H1 (cell line): ENCODE results near the gene GRM7. TPM values are rescaled to one million over a fixed set of nuclear protein-coding genes. Genes with fewer than 3 reads are reported as not detected.

ENCODE experiments used
- CTCF ChIA-PET: fragments of 300-600 bp; sonication (Branson Sonifier 250); formaldehyde crosslinking; loops from one replicate; lab custom pipeline; 2021; ENCODE audit not compliant: partially characterized antibody; lab: Charles Lee
- POLR2A ChIA-PET: fragments of 300-600 bp; sonication (Branson Sonifier 250); formaldehyde crosslinking; loops from one replicate; lab custom pipeline; 2021; ENCODE audit warnings: inconsistent platforms; ENCODE audit not compliant: partially characterized antibody; lab: Charles Lee
- DNase-seq, 2 experiments: peaks; one replicate each; pipeline versions ENCODE4 v3.0.0 to v3.0.0-alpha.2; 2010 to 2022; ENCODE audit warnings: low spot score in 2 of 2, low read depth in 1 of 2, mixed read lengths in 1 of 2
- FAIRE-seq: peaks from 2 replicates; lab custom pipeline; 2011; peaks lifted over from hg19 to GRCh38; lab: Jason Lieb, UNC
- H2AFZ ChIP-seq: 2 replicates; pipeline ENCODE4 v1.8.1; 2012; ENCODE audit warnings: low read length, inconsistent platforms
- H2AK5ac ChIP-seq: 2 replicates; pipeline ENCODE4 v1.6.1; 2013; ENCODE audit warnings: low read depth, low read length
- H2BK120ac ChIP-seq: replicated peaks from 2 replicates; pipeline ENCODE3; 2013; ENCODE audit warnings: low read depth, low read length, inconsistent platforms
- H2BK12ac ChIP-seq: 2 replicates; pipeline ENCODE4 v1.6.1; 2013; ENCODE audit warnings: low read depth, low read length
- H2BK15ac ChIP-seq: 2 replicates; pipeline ENCODE4 v1.6.1; 2013; ENCODE audit warnings: low read length
- H2BK20ac ChIP-seq: 2 replicates; pipeline ENCODE4 v1.6.1; 2013; ENCODE audit warnings: low read length
- H2BK5ac ChIP-seq: 2 replicates; pipeline ENCODE4 v1.6.1; 2013; ENCODE audit warnings: low read depth, low read length
- H3K14ac ChIP-seq: 2 replicates; pipeline ENCODE4 v1.6.1; 2013; ENCODE audit warnings: inconsistent platforms; ENCODE audit not compliant: insufficient read length
- H3K18ac ChIP-seq: 2 replicates; pipeline ENCODE4 v1.6.1; 2013; ENCODE audit warnings: low read length; ENCODE audit errors: extremely low read depth
- H3K23ac ChIP-seq: 2 replicates; pipeline ENCODE4 v1.6.1; 2013; ENCODE audit warnings: inconsistent platforms; ENCODE audit not compliant: insufficient read length
- H3K23me2 ChIP-seq: 2 replicates; pipeline ENCODE4 v1.6.1; 2013; ENCODE audit warnings: low read depth, low read length
- H3K27ac ChIP-seq: 2 replicates; pipeline ENCODE4 v1.6.1; 2011; ENCODE audit warnings: low read depth, low read length, inconsistent platforms
- H3K27me3 ChIP-seq, 4 experiments: replicated peaks in 1 of 4; 1 replicate in 1 of 4; 2 replicates in 3 of 4; pipeline versions ENCODE4 v1.6.1 to v1.8.1; 2011 to 2013; ENCODE audit warnings: low read length in 3 of 4, mild to moderate bottlenecking in 3 of 4, inconsistent platforms in 2 of 4, mixed read lengths in 2 of 4, moderate library complexity in 1 of 4; ENCODE audit not compliant: control insufficient read depth in 3 of 4, insufficient read depth in 3 of 4; ENCODE audit errors: extremely low read depth in 1 of 4
- H3K36me3 ChIP-seq, 4 experiments: 2 replicates each; pipeline versions ENCODE4 v1.6.1 to v1.8.1; 2011 to 2013; ENCODE audit warnings: mild to moderate bottlenecking in 4 of 4, low read length in 3 of 4, moderate library complexity in 2 of 4, control low read depth in 1 of 4, inconsistent platforms in 1 of 4; ENCODE audit not compliant: insufficient read depth in 4 of 4, control insufficient read depth in 2 of 4
- H3K4ac ChIP-seq: replicated peaks from 2 replicates; pipeline ENCODE3; 2013; ENCODE audit warnings: low read length, low read depth, mixed read lengths, inconsistent platforms; ENCODE audit not compliant: insufficient read length
- H3K4me1 ChIP-seq, 4 experiments: replicated peaks in 1 of 4; 1 replicate in 1 of 4; 2 replicates in 3 of 4; pipeline versions ENCODE4 v1.6.1 to v1.8.1; 2011 to 2013; ENCODE audit warnings: low read length in 3 of 4, inconsistent platforms in 2 of 4, mixed read lengths in 1 of 4; ENCODE audit not compliant: insufficient read depth in 4 of 4, control insufficient read depth in 3 of 4
- H3K4me2 ChIP-seq, 2 experiments: 2 replicates each; pipeline versions ENCODE4 v1.6.1 to v1.8.1; 2011 to 2013; ENCODE audit warnings: low read depth in 2 of 2, low read length in 2 of 2, control low read depth in 1 of 2, inconsistent platforms in 1 of 2, mild to moderate bottlenecking in 1 of 2; ENCODE audit not compliant: insufficient read depth in 1 of 2
- H3K4me3 ChIP-seq, 4 experiments: fragments of 200-600, 300-600 bp in 1 of 4; sonication (generic), shearing (Covaris generic), sonication (Bioruptor Twin) in 1 of 4; 2 replicates each; pipeline versions ENCODE4 v1.5.1 to v1.8.1; 2011 to 2016; ENCODE audit warnings: low read length in 4 of 4, low read depth in 3 of 4, control low read depth in 2 of 4, inconsistent platforms in 2 of 4, mild to moderate bottlenecking in 2 of 4, mixed read lengths in 1 of 4, moderate library complexity in 1 of 4; ENCODE audit not compliant: insufficient read depth in 2 of 4; ENCODE audit errors: extremely low read depth in 1 of 4
- H3K56ac ChIP-seq: replicated peaks from 2 replicates; pipeline ENCODE3; 2013; ENCODE audit warnings: low read depth, mild to moderate bottlenecking, mixed read lengths, low read length, inconsistent platforms; ENCODE audit not compliant: insufficient read length
- H3K79me1 ChIP-seq: 2 replicates; pipeline ENCODE4 v1.6.1; 2013; ENCODE audit warnings: low read depth, low read length, control low read depth
- H3K79me2 ChIP-seq, 2 experiments: 2 replicates each; pipeline versions ENCODE4 v1.6.1 to v1.8.1; 2012 to 2013; ENCODE audit warnings: low read length in 2 of 2, mild to moderate bottlenecking in 2 of 2, inconsistent platforms in 1 of 2; ENCODE audit not compliant: insufficient read depth in 2 of 2, control insufficient read depth in 1 of 2
- H3K9ac ChIP-seq, 4 experiments: replicated peaks in 1 of 4; 1 replicate in 1 of 4; 2 replicates in 3 of 4; pipeline versions ENCODE4 v1.6.1 to v1.8.1; 2011 to 2013; ENCODE audit warnings: low read depth in 3 of 4, low read length in 3 of 4, control low read depth in 2 of 4, mild to moderate bottlenecking in 2 of 4, moderate library complexity in 2 of 4, inconsistent platforms in 1 of 4; ENCODE audit errors: extremely low read depth in 1 of 4
- H3K9me3 ChIP-seq, 2 experiments: 2 replicates each; pipeline versions ENCODE4 v1.6.1 to v1.8.1; 2012 to 2013; ENCODE audit warnings: mild to moderate bottlenecking in 2 of 2, moderate library complexity in 2 of 2, control low read depth in 1 of 2, inconsistent platforms in 1 of 2, low read depth in 1 of 2, low read length in 1 of 2, mixed read lengths in 1 of 2; ENCODE audit not compliant: insufficient read depth in 2 of 2
- H4K20me1 ChIP-seq, 2 experiments: replicated peaks in 1 of 2; 2 replicates each; pipeline versions ENCODE3 to v1.8.1; 2011 to 2013; ENCODE audit warnings: inconsistent platforms in 2 of 2, low read length in 2 of 2, mild to moderate bottlenecking in 1 of 2; ENCODE audit not compliant: insufficient read depth in 2 of 2, control insufficient read depth in 1 of 2
- H4K5ac ChIP-seq: 2 replicates; pipeline ENCODE4 v1.6.1; 2013; ENCODE audit warnings: low read length, low read depth, mixed read lengths, inconsistent platforms; ENCODE audit not compliant: insufficient read length
- H4K8ac ChIP-seq: 2 replicates; pipeline ENCODE4 v1.8.0; 2013; ENCODE audit warnings: mild to moderate bottlenecking, moderate library complexity, low read length, inconsistent platforms; ENCODE audit not compliant: insufficient read depth; ENCODE audit errors: extremely low read depth
- H4K91ac ChIP-seq: replicated peaks from 2 replicates; pipeline ENCODE3; 2013; ENCODE audit warnings: low read length, mixed read lengths, inconsistent platforms; ENCODE audit not compliant: insufficient read length
- CHD1 ChIP-seq: IDR thresholded peaks from 2 replicates; pipeline ENCODE4 v1.6.1; 2012; ENCODE audit warnings: low read depth, low read length, improper control_type of control experiment
- EGR1 ChIP-seq: IDR thresholded peaks from 2 replicates; pipeline ENCODE4 v1.6.1; 2011; ENCODE audit warnings: low read depth, low read length, borderline replicate concordance
- GABPA ChIP-seq: IDR thresholded peaks from 2 replicates; pipeline ENCODE4 v1.6.1; 2011; ENCODE audit warnings: mild to moderate bottlenecking, low read length, moderate library complexity, borderline replicate concordance; ENCODE audit not compliant: insufficient read depth
- SP1 ChIP-seq: IDR thresholded peaks from 2 replicates; pipeline ENCODE4 v1.6.1; 2011; ENCODE audit warnings: low read depth, low read length
- TEAD4 ChIP-seq: IDR thresholded peaks from 2 replicates; pipeline ENCODE4 v1.6.1; 2012; ENCODE audit warnings: low read depth, low read length, inconsistent platforms, mixed read lengths
- WGBS, 2 experiments: shearing (Covaris generic) in 1 of 2; methylation state at CpG; one replicate each; pipeline versions ENCODE4 v1.1.6 to v1.1.7; 2013 to 2015; ENCODE audit warnings: low lambda C conversion rate in 2 of 2, mixed read lengths in 2 of 2, inconsistent platforms in 1 of 2, low coverage in 1 of 2, missing lambda C conversion rate in 1 of 2; ENCODE audit not compliant: insufficient replicate concordance in 2 of 2, insufficient coverage in 1 of 2, insufficient read length in 1 of 2; ENCODE audit errors: extremely low coverage in 1 of 2, missing lambda C conversion rate in 1 of 2; 5-methylcytosine and 5-hydroxymethylcytosine counted together
- polyA plus RNA-seq, 7 experiments: library from polyadenylated mRNA; depleted of rRNA in 3 of 7; stranded (reverse) in 5 of 7; unstranded in 2 of 7; fragments of >200 nt in 5 of 7; fragments of 200-250 nt in 2 of 7; gene quantifications; 1 replicate in 5 of 7; 2 replicates in 1 of 7; 4 replicates in 1 of 7; pipeline versions ENCODE4 v1.2.1 to v1.2.3, GENCODE V29; 2011 to 2013; ENCODE audit warnings: missing spikeins in 2 of 7, mixed read lengths in 2 of 7
- total RNA-seq: library from RNA; stranded (reverse); fragmentation: NEBNext Ultra II Directional; extraction: Animal tissue kit (Norgen Biotek cat#: 25700); gene quantifications from 2 replicates; pipeline ENCODE4 v1.2.1, GENCODE V29; 2021

The GRM7 gene
- total and polyA plus RNA-seq, 2 of the 8 experiments (the other 6 are each of a cell fraction or from before 2014, with no cell fraction given), result 0.17 to 0.24 TPM

GRCh38 chr3:7503431-7503830 is 642.5 kb downstream of the GRM7 start:
- no peak overlapping the region for H3K9ac ChIP-seq
- no peak overlapping the region for H3K56ac ChIP-seq
- H2BK15ac ChIP-seq, result no peak overlapping the region
- H4K91ac ChIP-seq, result no peak overlapping the region
- FAIRE-seq (no peak), DNase-seq (no peak)
- no peak overlapping the region for H2BK120ac ChIP-seq
- no peak overlapping the region for H2AFZ ChIP-seq
- no peak overlapping the region for H3K27ac ChIP-seq
- POLR2A ChIA-PET, result no interaction called here
- no peak overlapping the region for H3K18ac ChIP-seq
- H3K4me3 ChIP-seq, result no peak overlapping the region
- H3K14ac ChIP-seq, result no peak overlapping the region
- H2BK20ac ChIP-seq, result no peak overlapping the region
- CTCF ChIA-PET, result interaction anchor here (1.4 kb wide), 2 partner anchors 15 to 93 kb away, joined by 3 to 5 read pairs; no protein-coding TSS in a partner anchor
- H3K79me2 ChIP-seq, result no peaks in the 10 kb centered on the region
- 84% methylated on average over 4 of the region's 4 CpGs; no CpG with 5 or more reads in 1 of the 2 experiments for WGBS, 2 experiments
- H2BK5ac ChIP-seq, result no peak overlapping the region
- H2AK5ac ChIP-seq, result no peak overlapping the region
- H3K27me3 ChIP-seq, result no peaks in the 10 kb centered on the region
- H4K20me1 ChIP-seq, result no peaks in the 10 kb centered on the region
- H3K36me3 ChIP-seq, result no peaks in the 10 kb centered on the region
- no peak overlapping the region for H2BK12ac ChIP-seq
- H4K5ac ChIP-seq, result no peak overlapping the region
- H3K23me2 ChIP-seq, result no peaks in the 10 kb centered on the region
- H3K4me2 ChIP-seq, result no peak overlapping the region
- H3K23ac ChIP-seq, result no peak overlapping the region
- H3K9me3 ChIP-seq, result no peaks in the 10 kb centered on the region
- no peaks in the 10 kb centered on the region for H3K4me1 ChIP-seq
- H3K4ac ChIP-seq, result no peak overlapping the region
- H4K8ac ChIP-seq, result no peak overlapping the region
- no peaks in the 10 kb centered on the region for H3K79me1 ChIP-seq
- TF ChIP-seq GABPA, result no peak
- no peak for TF ChIP-seq SP1
- no peak for TF ChIP-seq EGR1
- no peak for TF ChIP-seq CHD1
- TF ChIP-seq TEAD4, result no peak
